OCI-M1 (cell line): ENCODE results near the gene CMTM1.
"Not testable (repeated sequence)": the region's sequence is repeated elsewhere in the genome, so short reads cannot be mapped to it uniquely, and the experiment has no call there.

Experiments
- DNase-seq: peaks from one replicate; lab custom pipeline; 2025; lab: John Stamatoyannopoulos, UW

The CMTM1 gene

DNA sequence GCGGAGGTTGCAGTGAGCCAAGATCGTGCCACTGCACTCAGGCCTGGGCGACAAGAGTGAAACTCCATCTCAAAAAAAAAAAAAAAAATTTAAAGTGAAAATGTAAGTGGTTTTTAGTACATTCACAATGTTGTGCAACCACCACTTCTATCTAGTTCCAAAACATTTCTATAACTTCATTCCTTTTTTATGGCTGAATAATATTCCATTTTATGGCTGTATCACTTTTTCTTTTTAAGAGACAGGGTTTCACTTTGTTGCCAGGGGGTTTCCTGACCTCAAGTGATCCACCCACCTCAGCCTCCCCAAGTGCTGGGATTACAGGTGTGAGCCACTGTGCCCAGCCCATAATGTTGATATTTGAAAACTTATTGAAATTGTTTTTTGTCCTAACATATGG lies 26.6 kb downstream of the CMTM1 start:
- no peak for DNase-seq

DNA sequence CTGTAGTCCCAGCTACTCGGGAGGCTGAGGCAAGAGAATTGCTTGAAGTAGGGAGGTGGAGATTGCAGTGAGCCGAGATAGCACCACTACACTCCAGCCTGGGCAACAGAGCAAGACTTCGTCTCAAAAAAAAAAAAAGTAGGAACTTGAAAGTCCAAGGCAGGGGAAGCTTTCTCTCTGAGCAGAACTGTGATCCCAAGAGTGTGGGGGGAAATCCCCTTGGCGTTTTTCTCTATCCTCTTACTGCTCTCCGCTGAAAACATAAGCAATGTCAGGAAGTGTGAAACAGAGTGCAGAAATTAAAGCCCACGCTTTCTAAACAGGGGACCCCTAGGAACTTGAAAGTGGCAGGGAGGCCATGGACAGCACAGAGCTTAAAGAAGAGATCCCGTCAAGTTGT lies 28.5 kb downstream of the CMTM1 start:
- no peak for DNase-seq

DNA sequence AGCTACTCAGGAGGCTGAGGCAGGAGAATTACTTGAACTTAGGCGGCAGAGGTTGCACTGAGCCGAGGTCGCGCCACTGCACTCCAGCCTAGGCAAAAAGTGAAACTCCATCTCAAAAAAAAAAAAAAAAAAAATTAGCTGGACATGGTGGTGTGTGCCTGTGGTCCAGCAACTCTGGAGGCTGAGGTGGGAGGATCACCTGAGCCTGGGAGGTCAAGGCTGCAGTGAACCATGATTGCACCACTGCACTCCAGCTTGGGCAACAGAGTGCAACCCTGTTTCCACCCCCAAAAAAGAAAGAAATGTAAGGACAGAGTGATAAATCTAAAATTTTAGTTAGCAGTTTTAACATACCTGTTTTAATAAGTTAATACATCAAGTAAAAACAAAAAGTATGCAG lies 30.3 kb downstream of the CMTM1 start:
- DNase-seq, result not testable (repeated sequence)

DNA sequence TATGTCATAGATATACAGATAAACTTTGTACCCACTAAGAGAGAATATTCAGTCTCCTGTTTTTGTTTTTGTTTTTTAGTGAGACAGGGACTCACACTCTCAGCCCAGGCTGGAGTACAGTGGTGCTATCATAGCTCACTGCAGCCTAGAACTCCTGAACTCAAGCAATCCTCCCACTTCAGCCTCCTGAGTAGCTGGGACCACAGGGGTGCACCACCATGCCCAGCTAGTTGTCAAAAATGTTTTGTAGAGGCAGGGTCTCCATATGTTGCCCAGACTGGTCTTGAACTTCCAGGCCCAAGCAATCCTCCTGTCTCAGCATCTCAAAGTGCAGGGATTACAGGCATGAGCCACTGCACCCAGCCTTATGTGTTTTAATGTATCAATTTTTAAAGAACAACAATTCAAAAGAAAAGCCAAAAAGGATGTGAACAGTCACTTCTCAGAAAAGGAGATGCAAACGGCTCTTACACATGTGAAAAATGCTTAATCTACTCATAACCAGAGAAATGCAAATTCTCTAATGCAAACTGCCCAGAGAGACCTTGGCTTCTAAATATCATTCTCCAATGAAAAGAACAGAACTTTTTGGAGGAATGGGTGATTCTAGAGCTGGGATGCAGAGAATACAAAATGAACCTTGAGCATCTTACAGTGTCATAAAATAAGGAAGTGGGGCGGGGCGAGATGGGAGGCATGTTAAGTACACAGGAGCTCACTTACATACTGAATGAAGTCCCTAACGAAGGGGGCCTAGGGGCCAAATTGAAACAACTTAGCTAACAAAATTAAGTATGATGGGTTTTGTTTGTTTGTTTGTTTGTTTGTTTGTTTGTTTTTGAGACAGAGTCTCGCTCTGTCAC lies 31.0 kb downstream of the CMTM1 start:
- no peak for DNase-seq

DNA sequence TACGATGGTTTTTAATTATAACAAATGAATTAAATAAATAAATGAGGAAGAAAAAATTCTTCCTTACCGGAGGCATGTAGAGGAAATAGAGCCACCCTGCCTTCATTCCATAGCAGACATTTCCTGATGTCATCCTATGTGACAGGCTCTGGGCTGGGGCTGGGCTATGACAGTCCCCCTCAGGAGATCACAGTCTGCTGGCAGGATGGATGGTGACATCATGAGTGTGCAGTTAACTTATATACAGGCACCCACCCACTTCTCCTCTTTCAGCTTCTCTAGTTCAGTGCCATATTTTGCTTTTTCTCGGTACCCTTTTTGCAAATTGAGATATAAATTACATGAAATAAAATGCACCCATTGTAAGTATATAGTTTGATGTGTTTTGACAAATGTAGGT lies 31.9 kb downstream of the CMTM1 start:
- DNase-seq, result no peak

DNA sequence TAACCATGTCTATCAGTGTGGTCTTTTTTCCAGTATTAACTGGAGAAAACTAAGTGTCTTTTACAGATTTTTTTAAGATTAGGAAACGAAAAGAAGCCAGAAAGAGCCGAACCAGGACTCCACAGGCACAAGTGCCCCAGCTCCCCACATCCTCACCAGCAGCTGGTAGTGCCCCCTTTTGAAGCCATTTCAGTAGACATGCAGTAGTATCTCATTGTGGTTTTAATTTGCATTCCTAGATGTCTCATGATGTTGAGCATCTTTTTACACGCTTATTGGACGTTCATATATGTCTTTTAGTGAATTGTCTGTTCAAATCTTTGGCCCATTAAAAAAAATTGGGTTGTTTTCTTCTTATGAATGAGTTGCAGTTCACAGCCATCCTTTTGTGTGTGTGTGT lies 33.5 kb downstream of the CMTM1 start:
- DNase-seq, result no peak

DNA sequence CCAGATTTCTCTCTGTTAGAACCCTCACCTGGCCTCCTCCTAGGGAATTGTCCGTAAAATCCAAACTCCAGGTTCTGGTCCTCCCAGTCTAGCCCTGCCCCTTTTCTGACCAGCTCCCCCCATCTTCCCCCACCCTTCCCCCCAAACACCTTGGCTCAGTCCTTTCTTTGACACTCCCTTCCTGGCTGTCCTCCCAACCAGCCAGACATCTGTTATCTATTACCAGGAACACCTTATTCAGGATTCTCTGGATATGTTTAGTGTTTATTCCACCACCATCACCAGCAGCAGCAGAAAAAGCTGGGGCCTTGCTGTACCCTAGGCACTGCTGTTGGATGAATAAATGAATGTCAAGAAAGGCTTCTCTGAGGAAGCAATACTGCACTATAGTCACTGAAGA lies 34.2 kb downstream of the CMTM1 start:
- no peak for DNase-seq

DNA sequence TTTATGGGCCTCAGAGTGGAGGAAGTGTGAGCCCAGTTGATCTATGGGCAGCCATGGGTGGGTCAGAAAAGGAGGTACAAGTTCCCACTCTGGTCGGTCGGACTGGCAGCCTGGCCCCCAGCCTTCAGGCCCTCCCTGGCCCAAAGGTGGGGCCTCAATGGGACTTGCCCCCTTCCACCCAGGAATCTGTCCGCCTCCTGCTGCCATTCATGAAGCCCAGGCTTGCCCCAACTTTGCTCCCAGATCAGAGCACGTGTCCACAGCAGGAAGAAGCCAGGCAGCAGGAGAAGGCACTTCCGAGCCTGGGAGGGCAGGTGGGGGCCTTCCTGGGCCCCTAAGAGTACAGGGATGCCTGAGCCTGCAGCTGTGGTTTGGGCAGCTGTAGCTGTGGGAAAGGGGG lies 35.2 kb downstream of the CMTM1 start:
- DNase-seq, result no peak

DNA sequence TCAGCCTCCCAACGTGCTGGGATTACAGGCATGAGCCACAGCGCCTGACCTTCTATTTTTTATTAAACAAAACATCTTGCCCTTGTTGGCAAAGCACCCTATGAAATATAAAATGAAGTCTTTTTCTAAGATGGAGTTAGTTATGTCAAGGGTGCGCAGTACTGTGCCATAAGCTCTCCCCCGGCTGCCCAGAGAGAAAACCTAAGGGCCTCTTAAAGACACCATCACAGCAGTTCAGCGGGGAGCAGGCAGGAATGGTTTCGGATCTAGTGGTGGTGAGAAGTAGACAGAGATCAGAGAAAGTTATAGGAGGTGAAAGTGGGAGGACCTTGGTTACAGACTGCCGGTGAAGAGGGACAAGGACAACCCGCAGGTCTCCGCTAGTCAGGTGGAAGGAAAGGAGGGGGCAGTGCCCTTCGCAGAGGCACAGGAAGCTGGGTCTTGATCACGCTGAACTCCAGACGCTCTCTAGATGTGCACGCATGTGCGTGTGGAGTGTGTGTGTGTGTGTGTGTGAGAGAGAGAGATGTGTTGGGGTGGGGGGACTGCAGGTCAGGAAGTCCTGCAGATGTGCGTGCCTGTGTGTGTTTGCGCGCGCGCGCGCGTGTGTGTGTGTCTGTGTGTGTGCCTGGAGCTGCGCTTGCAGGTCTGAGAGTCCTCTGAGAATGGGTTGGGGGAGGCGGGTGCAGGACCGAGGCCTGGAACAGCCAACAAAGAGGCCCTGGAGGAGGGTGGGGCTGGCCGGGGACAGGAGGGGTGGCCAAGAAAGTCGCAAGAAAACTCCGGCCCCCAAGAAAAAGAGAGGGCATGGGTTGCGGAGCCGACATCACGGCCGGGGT lies 37.5 kb downstream of the CMTM1 start:
- peak; percentile 82 for DNase-seq

DNA sequence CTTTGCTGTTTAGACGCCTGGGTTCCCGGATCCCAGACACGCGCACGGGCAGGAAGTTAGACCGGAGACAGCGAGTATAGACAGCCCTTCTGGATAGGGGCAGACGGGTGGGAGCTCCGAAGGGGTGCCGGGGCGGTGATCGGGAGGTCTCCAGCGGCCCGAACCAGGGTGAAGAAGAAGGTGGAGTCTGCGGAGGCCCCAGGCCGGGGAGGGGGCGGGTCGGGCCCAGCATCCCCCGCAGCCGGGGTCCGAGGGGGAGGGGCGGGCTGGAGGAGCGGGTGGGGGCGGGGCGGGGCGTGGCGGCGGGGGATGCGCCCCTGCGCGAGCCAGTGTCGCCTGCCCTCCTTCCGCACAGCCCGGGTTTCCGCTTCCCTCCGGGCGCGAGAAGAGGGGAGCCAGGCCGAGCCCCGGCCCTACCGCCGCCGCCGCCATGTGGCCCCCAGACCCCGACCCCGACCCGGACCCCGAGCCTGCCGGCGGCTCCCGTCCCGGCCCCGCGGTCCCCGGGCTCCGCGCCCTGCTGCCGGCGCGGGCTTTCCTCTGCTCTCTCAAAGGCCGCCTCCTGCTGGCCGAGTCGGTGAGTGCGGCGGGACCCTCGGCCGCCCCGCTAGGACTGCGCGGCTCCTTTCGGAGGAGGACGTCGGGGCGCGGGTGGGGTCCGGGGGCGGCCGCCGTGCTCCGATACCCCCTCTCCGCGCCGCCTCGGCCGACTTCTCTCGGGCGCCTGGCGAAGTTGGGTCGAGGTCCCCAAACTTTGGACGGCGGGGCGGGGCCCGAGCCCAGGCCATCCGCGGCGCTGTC lies 38.3 kb downstream of the CMTM1 start, which contains the start of gene CMTM3:
Gene CMTM3 (plus strand): TSS at position 329 of the 801 bp plus-strand sequence. CDS start 102 bp downstream, at position 431.
- peak; percentile 83 for DNase-seq

DNA sequence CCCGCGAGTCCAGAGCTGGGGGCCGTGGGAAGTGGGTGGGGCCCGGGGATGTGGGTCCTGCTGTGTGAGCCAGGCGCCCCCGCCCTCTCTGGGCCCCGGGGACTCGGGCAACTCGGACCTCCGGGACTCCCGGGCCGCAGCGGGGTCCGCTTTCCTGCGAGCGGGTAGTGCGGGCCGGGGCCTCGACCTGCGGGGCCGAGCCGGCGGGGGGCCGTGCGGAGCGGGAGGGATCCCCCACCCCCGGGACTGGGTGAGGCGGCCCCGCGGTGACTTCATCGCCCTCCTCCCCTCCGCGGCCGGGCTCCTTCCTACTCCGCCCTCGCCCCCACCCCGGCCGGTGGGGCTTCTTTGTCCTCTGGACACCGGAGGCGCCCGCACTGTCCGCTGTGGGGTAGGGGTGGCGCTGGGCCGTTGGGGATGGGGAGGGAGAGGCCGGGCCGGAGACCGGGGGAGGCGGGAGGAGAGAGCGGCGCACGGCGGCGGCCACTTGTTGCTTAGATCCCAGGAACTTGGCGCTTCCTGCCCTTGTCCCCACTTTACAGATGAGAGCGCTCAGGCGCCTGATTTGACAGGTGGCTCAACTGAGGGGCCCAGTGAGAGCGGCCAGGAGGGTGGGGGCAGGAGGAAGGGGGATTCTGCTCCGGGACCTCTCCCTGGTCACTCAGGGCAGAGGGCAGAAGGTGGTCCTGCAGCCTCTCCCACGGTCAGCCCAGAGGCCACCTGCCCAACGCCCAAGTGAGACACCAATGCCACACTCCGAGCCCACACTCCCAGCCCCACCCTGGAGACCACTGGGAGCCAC lies 39.1 kb downstream of the CMTM1 start:
- peak; percentile 60 for DNase-seq

DNA sequence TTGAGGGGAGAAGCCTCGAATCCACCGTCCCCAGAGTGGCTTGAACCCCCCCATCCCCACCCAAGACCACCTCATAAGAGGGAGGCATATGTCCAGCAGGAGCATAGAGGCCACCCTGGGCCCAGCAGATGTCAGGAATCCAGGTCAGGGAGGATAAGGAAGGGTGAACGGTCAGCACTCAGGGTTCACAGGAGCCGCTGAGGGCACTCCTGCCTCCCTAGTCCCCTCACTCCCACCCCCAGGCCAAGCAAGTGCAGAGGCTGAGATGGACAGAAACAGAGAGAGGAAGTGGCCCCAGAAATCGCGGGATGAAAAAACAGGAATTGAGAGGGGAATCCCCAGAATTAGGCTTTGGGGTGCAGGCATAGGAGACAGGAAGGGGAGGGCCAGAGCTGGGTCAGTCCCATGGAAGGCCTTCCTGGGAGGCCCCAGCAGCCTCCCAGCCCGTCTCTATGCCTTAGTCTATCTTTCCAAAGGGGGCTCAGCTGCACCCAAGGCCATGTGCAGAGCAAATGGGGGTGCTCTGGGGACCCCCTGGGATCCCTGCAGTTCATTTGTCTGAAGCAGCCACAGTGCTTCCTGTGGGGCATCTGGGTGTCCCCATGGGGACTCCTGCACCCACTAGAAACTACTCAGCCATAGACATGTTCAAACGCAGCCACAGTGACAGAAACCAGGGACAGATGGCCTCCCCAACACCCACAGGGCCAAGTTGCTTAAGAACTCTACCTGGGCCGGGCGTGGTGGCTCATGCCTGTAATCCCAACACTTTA lies 39.9 kb downstream of the CMTM1 start:
- DNase-seq, result no peak

DNA sequence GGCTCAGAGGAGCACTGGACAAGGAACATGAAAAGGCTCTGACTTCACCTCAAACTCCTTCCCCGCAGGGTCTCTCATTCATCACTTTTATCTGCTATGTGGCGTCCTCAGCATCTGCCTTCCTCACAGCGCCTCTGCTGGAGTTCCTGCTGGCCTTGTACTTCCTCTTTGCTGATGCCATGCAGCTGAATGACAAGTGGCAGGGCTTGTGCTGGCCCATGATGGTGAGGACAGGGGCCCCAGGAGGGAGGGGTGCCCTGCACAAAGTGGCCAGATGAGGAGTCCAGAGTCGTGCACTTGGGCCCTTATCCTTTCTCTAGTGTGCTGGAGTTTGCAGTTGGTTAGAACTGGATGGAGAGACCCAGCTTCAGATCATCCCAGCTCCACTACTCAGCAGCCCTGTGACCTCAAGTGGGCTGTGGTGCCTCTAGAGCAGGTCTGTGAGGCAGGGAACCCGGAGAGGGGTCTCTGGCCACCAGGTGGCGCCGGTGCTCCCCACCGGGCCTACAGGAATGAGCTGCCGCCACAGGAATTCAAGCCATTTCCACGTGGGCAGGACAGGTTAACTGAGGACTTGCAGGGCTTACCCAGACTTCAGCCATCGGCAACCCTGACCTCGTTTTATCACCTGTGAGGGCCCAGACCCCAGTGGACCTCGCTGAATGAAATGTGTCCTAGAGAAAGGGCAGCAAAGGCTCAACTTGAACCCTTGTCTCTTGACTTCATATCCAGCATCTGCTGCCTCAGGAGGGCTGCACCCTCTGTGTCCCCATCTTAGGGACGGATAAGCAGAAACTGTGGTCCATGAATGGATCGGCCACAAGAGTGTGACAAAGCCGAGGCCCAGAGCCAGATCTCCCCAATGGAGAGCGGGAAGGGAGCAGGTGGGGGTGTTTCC lies 42.3 kb downstream of the CMTM1 start:
- peak; percentile 87 for DNase-seq

DNA sequence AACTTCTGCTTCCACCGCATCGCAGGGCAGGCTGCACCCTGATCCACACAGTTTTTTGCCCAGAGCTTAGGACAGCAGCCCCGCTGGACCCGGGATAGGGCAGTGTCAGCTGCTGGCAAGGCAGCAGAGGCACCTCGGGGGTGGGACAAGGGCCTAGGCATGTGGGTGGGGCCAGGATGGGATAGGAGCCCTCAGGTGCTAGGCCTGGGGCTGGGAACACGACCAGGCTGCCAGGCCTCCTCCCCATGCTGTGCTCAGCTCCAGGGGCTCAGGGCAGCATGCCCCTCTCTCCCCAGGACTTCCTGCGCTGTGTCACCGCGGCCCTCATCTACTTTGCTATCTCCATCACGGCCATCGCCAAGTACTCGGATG lies 42.9 kb downstream of the CMTM1 start:
- no peak for DNase-seq

DNA sequence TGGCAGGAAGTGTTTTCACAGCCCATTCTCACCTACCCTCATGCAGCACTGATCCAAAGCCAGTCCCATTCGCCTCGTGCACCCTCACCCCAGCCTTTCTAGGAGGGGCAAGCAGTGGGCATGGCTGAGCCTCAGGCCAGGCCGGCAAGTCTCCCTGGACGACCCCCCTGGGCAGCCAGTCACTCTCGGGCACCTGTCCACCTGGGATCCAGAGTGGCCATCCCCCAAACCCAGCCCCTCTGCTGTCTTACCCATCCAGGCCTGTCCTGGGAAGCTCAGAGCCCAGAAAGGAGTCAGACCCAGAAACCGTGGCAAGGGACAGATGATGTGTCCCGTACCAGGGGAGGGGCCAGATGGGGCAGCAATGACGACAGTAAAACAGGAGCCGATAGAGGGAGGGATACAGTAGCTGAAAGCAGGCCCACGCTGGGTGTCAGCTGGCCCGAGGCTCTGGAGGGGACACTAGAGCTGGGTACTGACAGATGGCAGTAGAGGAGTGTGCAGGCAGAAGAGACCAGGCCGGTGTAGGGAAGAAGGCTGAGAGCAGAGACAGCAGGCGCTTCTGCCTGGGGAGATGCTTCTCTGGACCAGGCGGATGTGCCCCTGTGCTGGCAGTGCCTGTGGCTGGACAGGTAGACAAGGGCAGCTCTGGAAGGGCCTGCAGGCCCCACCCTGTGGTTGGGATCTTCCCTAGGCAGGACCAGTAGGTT lies 44.0 kb downstream of the CMTM1 start:
- DNase-seq, result no peak

DNA sequence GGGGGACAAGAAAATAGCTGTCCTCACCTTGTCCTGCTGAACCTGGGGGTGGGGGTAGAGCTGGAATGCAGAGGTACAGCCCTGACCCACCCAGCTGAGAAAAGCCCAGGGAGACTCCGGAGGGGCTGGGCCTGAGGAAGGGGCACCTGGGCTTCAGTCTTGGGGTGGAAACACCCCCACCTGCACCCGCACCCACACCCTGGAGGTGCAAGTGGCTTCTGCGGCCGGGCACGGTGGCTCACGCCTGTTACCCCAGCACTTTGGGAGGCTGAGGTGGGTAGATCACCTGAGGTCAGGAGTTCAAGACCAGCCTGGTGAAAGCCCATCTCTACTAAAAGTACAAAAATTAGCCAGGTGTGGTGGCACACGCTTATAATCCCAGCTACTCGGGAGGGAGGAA lies 45.7 kb downstream of the CMTM1 start:
- not testable (repeated sequence) for DNase-seq

DNA sequence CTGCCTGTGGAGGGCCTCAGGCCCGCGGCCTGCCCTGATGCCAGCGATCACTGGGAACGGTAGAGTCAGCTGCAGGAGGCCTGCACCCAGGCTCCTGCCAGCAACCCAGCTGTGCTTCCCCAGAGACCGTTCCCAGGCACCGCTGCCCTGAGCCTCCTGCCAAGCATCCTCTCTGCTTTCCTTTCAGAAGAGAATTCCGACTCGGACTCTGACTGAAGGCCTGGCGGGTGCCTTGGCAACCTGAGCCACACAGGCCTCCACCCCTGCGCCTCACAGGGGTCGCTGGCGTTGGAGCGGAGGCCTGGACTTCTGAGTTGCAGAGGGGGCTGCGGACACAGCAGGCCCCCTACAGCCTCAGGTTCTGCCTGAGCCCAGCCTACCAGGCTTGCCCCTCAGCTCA lies 46.2 kb downstream of the CMTM1 start:
- no peak for DNase-seq

DNA sequence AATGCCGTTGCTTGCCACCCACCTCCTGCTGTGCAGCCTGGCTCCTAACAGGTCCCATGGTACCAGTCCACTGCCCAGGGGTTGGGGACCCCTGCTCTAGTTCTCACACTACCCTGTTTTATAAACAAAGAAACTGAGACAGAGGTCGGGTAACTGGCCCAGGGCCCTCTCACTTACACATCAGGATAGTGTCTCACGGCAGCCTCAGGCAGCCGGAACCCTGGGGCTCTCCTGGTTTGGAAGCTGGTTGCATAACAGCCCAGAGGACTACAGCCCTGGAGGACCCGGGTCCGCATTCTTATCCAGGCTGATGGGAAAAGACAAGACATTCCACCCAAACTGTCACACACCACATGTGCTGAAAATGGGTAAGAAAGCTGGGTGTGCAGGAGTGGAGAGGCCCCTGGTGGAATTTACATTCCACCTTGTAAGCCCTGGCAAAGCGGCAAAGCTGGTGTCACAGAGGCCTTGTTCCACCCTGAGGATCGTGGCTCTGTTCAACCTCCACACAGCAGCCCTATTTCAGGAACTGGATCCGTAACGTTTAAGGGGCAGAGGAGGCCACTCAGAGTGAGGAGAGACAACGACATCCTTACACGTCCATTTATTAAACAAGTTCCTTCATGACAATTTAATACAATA lies 48.0 kb downstream of the CMTM1 start:
- no peak for DNase-seq
